ENCODE measurements around the gene FGFR1OP2.

The FGFR1OP2 gene

GRCh38 chr12:26994109-26994508, 55.8 kb downstream of the FGFR1OP2 start:
- TF ChIP-seq SIN3A (IDR thresholded peaks at IDR 0.05; ENCODE audit: borderline replicate concordance, insufficient read depth, low read length), result no peak
- TF ChIP-seq REST (IDR thresholded peaks at IDR 0.05; ENCODE audit: insufficient read depth in 1 of 2, low read depth in 2 of 2, low read length in 2 of 2), result no peak
- TF ChIP-seq POLR2AphosphoS5 (IDR thresholded peaks at IDR 0.05; ENCODE audit: low read depth, low read length), result no peak
- no peak for TF ChIP-seq TAF1 (IDR thresholded peaks at IDR 0.05; ENCODE audit: borderline replicate concordance, insufficient read depth, low read length)
- TF ChIP-seq FOXP2 (optimal IDR thresholded peaks at IDR 0.05; ENCODE audit: borderline replicate concordance, extremely low read depth, extremely low read length, insufficient read depth), result no peak

GRCh38 chr12:26995706-26996105, 57.4 kb downstream of the FGFR1OP2 start:
- no peak for TF ChIP-seq REST (IDR thresholded peaks at IDR 0.05; ENCODE audit: insufficient read depth in 1 of 2, low read depth in 2 of 2, low read length in 2 of 2)
- TF ChIP-seq TAF1 (IDR thresholded peaks at IDR 0.05; ENCODE audit: borderline replicate concordance, insufficient read depth, low read length), result no peak
- no peak for TF ChIP-seq POLR2AphosphoS5 (IDR thresholded peaks at IDR 0.05; ENCODE audit: low read depth, low read length)
- no peak for TF ChIP-seq SIN3A (IDR thresholded peaks at IDR 0.05; ENCODE audit: borderline replicate concordance, insufficient read depth, low read length)
- no peak for TF ChIP-seq FOXP2 (optimal IDR thresholded peaks at IDR 0.05; ENCODE audit: borderline replicate concordance, extremely low read depth, extremely low read length, insufficient read depth)

DNA sequence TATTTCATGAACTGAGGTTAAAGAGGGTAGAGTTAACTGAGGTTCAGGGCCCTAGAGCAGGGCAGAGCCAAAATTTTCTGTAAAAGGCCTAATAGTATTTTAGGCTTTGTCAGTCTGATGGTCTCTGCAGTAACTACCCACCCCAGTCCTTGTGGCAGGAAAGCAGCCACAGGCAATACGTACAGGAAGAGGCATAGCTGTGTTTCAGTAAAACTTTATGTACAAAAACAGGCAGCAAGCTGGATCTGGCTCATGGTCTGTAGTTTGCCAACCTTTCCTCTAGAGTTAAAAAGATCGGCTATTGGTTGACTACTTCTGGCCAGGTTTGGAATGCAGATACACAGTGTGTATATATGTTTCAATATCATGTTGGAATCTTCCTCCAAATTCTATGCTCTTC, 58.7 kb downstream of the FGFR1OP2 start:
- TF ChIP-seq POLR2AphosphoS5 (IDR thresholded peaks at IDR 0.05; ENCODE audit: low read depth, low read length) (no peak), REST (IDR thresholded peaks at IDR 0.05; ENCODE audit: insufficient read depth in 1 of 2, low read depth in 2 of 2, low read length in 2 of 2) (no peak), SIN3A (IDR thresholded peaks at IDR 0.05; ENCODE audit: borderline replicate concordance, insufficient read depth, low read length) (no peak), TAF1 (IDR thresholded peaks at IDR 0.05; ENCODE audit: borderline replicate concordance, insufficient read depth, low read length) (no peak), FOXP2 (optimal IDR thresholded peaks at IDR 0.05; ENCODE audit: borderline replicate concordance, extremely low read depth, extremely low read length, insufficient read depth) (no peak)

DNA sequence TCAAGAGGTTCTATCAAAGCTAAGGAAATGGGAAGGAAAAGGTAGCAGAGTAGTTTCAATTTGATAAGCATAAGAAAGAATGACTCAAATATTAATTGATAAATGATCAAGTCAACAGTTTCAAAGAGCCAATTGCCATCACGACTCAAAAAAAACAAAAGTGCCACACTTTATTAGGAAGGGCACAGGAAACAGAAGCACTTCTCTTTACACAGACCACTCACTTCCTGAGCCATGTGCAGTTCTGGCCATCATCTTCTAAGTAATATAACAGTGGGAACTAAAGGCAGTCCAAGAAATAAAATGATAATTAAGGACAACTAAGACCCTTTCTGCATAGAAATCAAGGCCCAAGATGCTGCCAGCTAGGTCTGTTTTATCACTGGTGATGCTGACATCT, 62.7 kb downstream of the FGFR1OP2 start:
- TF ChIP-seq REST (IDR thresholded peaks at IDR 0.05; ENCODE audit: insufficient read depth in 1 of 2, low read depth in 2 of 2, low read length in 2 of 2) (no peak), SIN3A (IDR thresholded peaks at IDR 0.05; ENCODE audit: borderline replicate concordance, insufficient read depth, low read length) (no peak), POLR2AphosphoS5 (IDR thresholded peaks at IDR 0.05; ENCODE audit: low read depth, low read length) (no peak), FOXP2 (optimal IDR thresholded peaks at IDR 0.05; ENCODE audit: borderline replicate concordance, extremely low read depth, extremely low read length, insufficient read depth) (no peak), TAF1 (IDR thresholded peaks at IDR 0.05; ENCODE audit: borderline replicate concordance, insufficient read depth, low read length) (no peak)

DNA sequence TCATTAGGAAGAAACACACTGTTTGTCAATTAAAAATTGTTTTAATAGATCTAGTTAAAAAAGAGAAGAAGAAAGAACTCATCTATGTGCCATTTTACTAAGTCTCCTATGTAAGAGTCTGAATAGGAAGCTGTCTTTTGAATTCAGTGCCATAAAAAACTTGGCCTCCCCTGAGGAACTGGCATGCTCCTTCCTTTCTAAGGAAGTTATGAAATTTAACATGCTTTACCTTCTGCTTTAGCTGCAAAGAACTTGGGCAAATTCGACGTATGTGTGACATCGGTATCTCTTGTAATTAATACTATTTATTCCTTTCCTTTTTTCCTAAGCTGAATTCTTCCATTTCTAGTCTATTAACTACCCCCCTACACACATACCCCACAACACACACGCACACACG, 63.4 kb downstream of the FGFR1OP2 start:
- TF ChIP-seq REST (IDR thresholded peaks at IDR 0.05; ENCODE audit: insufficient read depth in 1 of 2, low read depth in 2 of 2, low read length in 2 of 2) (no peak), FOXP2 (optimal IDR thresholded peaks at IDR 0.05; ENCODE audit: borderline replicate concordance, extremely low read depth, extremely low read length, insufficient read depth) (no peak), POLR2AphosphoS5 (IDR thresholded peaks at IDR 0.05; ENCODE audit: low read depth, low read length) (no peak), SIN3A (IDR thresholded peaks at IDR 0.05; ENCODE audit: borderline replicate concordance, insufficient read depth, low read length) (no peak), TAF1 (IDR thresholded peaks at IDR 0.05; ENCODE audit: borderline replicate concordance, insufficient read depth, low read length) (no peak)
